PC-3 (cell line): ENCODE results near the gene UBAC2. TPM values are rescaled to one million over a fixed set of nuclear protein-coding genes. Genes with fewer than 3 reads are reported as not detected.

ENCODE experiments used
- ATAC-seq: fragments of 200-7000 bp; cut with Tn5 transposase; 2 replicates; pipeline ENCODE4 v1.9.1; 2020; ENCODE audit warnings: mild to moderate bottlenecking, moderate library complexity
- BruUV-seq: library from RNA; stranded (reverse); fragments of 400-500 nt; replicated peaks from 2 replicates; lab custom pipeline; 2021; lab: Mats Ljungman, UMichigan
- CTCF ChIA-PET: fragments of 300-600 bp; sonication (Branson Sonifier 250); formaldehyde crosslinking; loops from one replicate; lab custom pipeline; 2022; ENCODE audit warnings: antibody characterized with exemption; lab: Charles Lee
- POLR2A ChIA-PET: fragments of 300-600 bp; sonication (Branson Sonifier 250); formaldehyde crosslinking; loops from one replicate; lab custom pipeline; 2022; ENCODE audit warnings: antibody characterized with exemption; ENCODE audit not compliant: unreplicated experiment; lab: Charles Lee
- DNase-seq: peaks from one replicate; pipeline ENCODE4 v3.0.0-alpha.2; 2015
- H2AFZ ChIP-seq: fragments of 300-600 bp; sonication (generic); 2 replicates; pipeline ENCODE4 v1.6.0; 2016; ENCODE audit warnings: antibody characterized with exemption, low read length
- H3F3A ChIP-seq: fragments of 300-600 bp; sonication (generic); one replicate; pipeline ENCODE4 v1.6.0; 2017; ENCODE audit warnings: antibody characterized with exemption, low read length, control low read depth, mild to moderate bottlenecking; ENCODE audit not compliant: unreplicated experiment
- H3K27ac ChIP-seq: fragments of 300-600 bp; sonication (generic); 2 replicates; pipeline ENCODE4 v1.5.1; 2016; ENCODE audit warnings: mild to moderate bottlenecking, low read length
- H3K27me3 ChIP-seq: fragments of 300-600 bp; sonication (generic); 2 replicates; pipeline ENCODE4 v1.6.1; 2016; ENCODE audit warnings: low read length, mixed read lengths
- H3K36me3 ChIP-seq: fragments of 300-600 bp; sonication (generic); 2 replicates; pipeline ENCODE4 v1.6.1; 2016; ENCODE audit warnings: low read depth, mixed run types, low read length, mixed read lengths
- H3K4me1 ChIP-seq: fragments of 300-600 bp; sonication (generic); 2 replicates; pipeline ENCODE4 v1.5.1; 2016; ENCODE audit warnings: low read length; ENCODE audit not compliant: insufficient read depth
- H3K4me2 ChIP-seq: fragments of 300-600 bp; sonication (generic); 2 replicates; pipeline ENCODE4 v1.6.0; 2016; ENCODE audit warnings: low read length
- H3K4me3 ChIP-seq: fragments of 300-600 bp; sonication (generic); 2 replicates; pipeline ENCODE4 v1.5.1; 2016; ENCODE audit warnings: mild to moderate bottlenecking, low read length, mixed read lengths
- H3K79me2 ChIP-seq: fragments of 300-600 bp; sonication (generic); 2 replicates; pipeline ENCODE4 v1.6.1; 2017; ENCODE audit warnings: low read length, mixed read lengths
- H3K9ac ChIP-seq: fragments of 300-600 bp; sonication (generic); 2 replicates; pipeline ENCODE4 v1.6.0; 2016; ENCODE audit warnings: mild to moderate bottlenecking, low read length
- H3K9me2 ChIP-seq: fragments of 300-600 bp; sonication (generic); replicated peaks from 2 replicates; pipeline ENCODE4 v1.6.1; 2016; ENCODE audit warnings: mixed run types, low read length, mixed read lengths
- H3K9me3 ChIP-seq: fragments of 300-600 bp; sonication (generic); 2 replicates; pipeline ENCODE4 v1.6.1; 2016; ENCODE audit warnings: low read length, mixed read lengths
- H4K20me1 ChIP-seq: fragments of 300-600 bp; sonication (generic); 2 replicates; pipeline ENCODE4 v1.6.1; 2016; ENCODE audit warnings: low read length, mixed read lengths
- CTCF ChIP-seq: fragments of 300-600 bp; sonication (generic); conservative IDR thresholded peaks from 2 replicates; pipeline ENCODE4 v1.5.1; 2017; ENCODE audit warnings: antibody characterized with exemption, low read depth, mild to moderate bottlenecking, low read length
- EZH2 ChIP-seq: fragments of 300-600 bp; sonication (generic); IDR thresholded peaks from one replicate; pipeline ENCODE4 v1.6.1; 2017; ENCODE audit warnings: antibody characterized with exemption, mild to moderate bottlenecking, low read length; ENCODE audit not compliant: unreplicated experiment
- EZH2phosphoT487 ChIP-seq: fragments of 300-600 bp; sonication (generic); IDR thresholded peaks from 2 replicates; pipeline ENCODE4 v1.6.1; 2018; ENCODE audit warnings: mild to moderate bottlenecking, antibody characterized with exemption, low read length, borderline replicate concordance
- intact Hi-C: fragments of 100-400 bp; cut with micrococcal nuclease; formaldehyde crosslinking; loops from 2 replicates; pipeline ENCODE4 v1.9.0; 2023
- total RNA-seq: library from RNA; depleted of rRNA; stranded (reverse); fragments of >200 nt; gene quantifications from 2 replicates; pipeline ENCODE4 v1.2.3, GENCODE V29; 2014

The UBAC2 gene
- total RNA-seq, 1 experiment from 2014 or later: 34.5 TPM

GRCh38 chr13:99302637-99303505 lies 102.2 kb downstream of the UBAC2 start:
- no peaks in the 10 kb centered on the region for H3K9me3 ChIP-seq
- CTCF ChIA-PET: no interaction called here
- no peaks in the 10 kb centered on the region for H3F3A ChIP-seq
- H3K9me2 ChIP-seq: no peaks in the 10 kb centered on the region
- H3K79me2 ChIP-seq: no peaks in the 10 kb centered on the region
- no peaks in the 10 kb centered on the region for H4K20me1 ChIP-seq
- TF ChIP-seq EZH2 (no peak), EZH2phosphoT487 (no peak), CTCF (no peak)
- peaks cover 9% of the 10 kb centered on the region for H3K4me1 ChIP-seq
- no peak overlapping the region for H3K4me3 ChIP-seq
- ATAC-seq: no peak
- H2AFZ ChIP-seq: no peak overlapping the region
- H3K9ac ChIP-seq: no peak overlapping the region
- no peak overlapping the region for H3K4me2 ChIP-seq
- no peak for DNase-seq
- intact Hi-C loops: no loop called here
- POLR2A ChIA-PET: no interaction called here
- H3K36me3 ChIP-seq: no peaks in the 10 kb centered on the region
- H3K27ac ChIP-seq: no peak overlapping the region
- no TSS peak for BruUV-seq
- H3K27me3 ChIP-seq: no peaks in the 10 kb centered on the region

- H3K27ac ChIP-seq: no peak overlapping the region
- H3F3A ChIP-seq: no peaks in the 10 kb centered on the region
- peaks cover 17% of the 10 kb centered on the region for H3K4me1 ChIP-seq
- H3K4me3 ChIP-seq: no peak overlapping the region
- ATAC-seq (no peak), DNase-seq (no peak)
- no peaks in the 10 kb centered on the region for H3K27me3 ChIP-seq
- no peaks in the 10 kb centered on the region for H3K9me3 ChIP-seq
- no peak overlapping the region for H3K9ac ChIP-seq
- BruUV-seq: no TSS peak
- TF ChIP-seq CTCF: no peak
- no peak for TF ChIP-seq EZH2
- TF ChIP-seq EZH2phosphoT487: no peak
- intact Hi-C loops: no loop called here
- H3K9me2 ChIP-seq: no peaks in the 10 kb centered on the region
- ChIA-PET POLR2A (no interaction called here), CTCF (no interaction called here)
- no peaks in the 10 kb centered on the region for H4K20me1 ChIP-seq
- no peaks in the 10 kb centered on the region for H3K36me3 ChIP-seq
- no peak overlapping the region for H3K4me2 ChIP-seq
- H3K79me2 ChIP-seq: no peaks in the 10 kb centered on the region; the same call in 1 of the 2 replicates
- no peak overlapping the region for H2AFZ ChIP-seq
Measured at GRCh38 chr13:99303863-99304521, 103.3 kb downstream of the UBAC2 start.

GRCh38 chr13:99304541-99304940 lies 103.9 kb downstream of the UBAC2 start:
- Histone ChIP-seq H3K27ac (no peak overlapping the region), H4K20me1 (no peaks in the 10 kb centered on the region), H3K36me3 (no peaks in the 10 kb centered on the region), H3K27me3 (no peaks in the 10 kb centered on the region), H2AFZ (no peak overlapping the region), H3K9me2 (no peaks in the 10 kb centered on the region), H3K9me3 (no peaks in the 10 kb centered on the region), H3F3A (no peaks in the 10 kb centered on the region), H3K9ac (no peak overlapping the region), H3K4me1 (peaks cover 17% of the 10 kb centered on the region), H3K4me3 (no peak overlapping the region), H3K4me2 (no peak overlapping the region), H3K79me2 (no peaks in the 10 kb centered on the region; the same call in 1 of the 2 replicates)
- ChIA-PET POLR2A (no interaction called here), CTCF (no interaction called here)
- BruUV-seq: no TSS peak
- no peak for ATAC-seq
- intact Hi-C loops: no loop called here
- TF ChIP-seq CTCF (no peak), EZH2phosphoT487 (no peak), EZH2 (no peak)
- DNase-seq: no peak
